ENCODE measurements around the gene SIAH3. TPM values are rescaled to one million over a fixed set of nuclear protein-coding genes. Genes with fewer than 3 reads are reported as not detected.
"Not testable (repeated sequence)": the region's sequence is repeated elsewhere in the genome, so short reads cannot be mapped to it uniquely, and the experiment has no call there.

SIAH3 gene
- total RNA-seq, 1 donor from 2014 or later, result 0.08 TPM

DNA sequence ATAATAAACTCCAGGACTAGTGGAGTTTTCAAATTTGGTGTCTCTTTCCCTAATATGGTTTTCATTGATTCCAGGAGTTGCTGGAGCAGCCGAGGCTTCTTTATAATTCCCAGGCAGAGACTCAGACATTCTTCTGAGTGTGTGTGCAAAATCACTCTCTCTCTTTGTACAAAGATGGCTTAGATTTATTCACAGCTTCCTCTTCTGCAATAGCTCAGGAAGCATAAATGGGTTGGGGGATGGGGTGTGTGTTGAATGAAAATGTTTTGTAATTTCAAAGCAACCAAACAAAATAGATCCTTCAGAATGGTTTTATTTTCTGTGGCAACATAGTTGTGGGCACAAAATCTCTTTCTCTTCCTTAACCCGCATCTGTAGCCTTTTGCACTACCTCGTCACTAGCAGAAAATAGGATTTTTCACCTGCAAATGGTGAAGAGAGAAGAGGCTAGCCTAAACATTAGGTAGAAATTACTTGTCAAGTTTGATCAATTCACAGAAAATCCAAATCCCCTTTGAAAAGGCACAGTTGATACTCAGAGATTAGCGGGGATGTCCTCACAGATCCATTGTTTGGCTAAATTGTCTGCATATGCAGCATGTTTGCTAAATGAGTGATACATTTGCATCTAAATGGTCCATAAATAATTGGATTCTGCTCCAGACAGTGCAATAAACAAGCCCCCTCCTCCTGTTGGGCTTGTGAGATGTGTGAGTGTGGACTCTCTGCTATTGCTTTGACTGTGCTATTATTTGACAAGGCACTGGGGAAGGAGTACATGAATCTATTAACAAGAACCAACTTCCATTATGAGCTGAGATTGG, 82.7 kb downstream of the SIAH3 start:
- TF ChIP-seq, protein P1, sequence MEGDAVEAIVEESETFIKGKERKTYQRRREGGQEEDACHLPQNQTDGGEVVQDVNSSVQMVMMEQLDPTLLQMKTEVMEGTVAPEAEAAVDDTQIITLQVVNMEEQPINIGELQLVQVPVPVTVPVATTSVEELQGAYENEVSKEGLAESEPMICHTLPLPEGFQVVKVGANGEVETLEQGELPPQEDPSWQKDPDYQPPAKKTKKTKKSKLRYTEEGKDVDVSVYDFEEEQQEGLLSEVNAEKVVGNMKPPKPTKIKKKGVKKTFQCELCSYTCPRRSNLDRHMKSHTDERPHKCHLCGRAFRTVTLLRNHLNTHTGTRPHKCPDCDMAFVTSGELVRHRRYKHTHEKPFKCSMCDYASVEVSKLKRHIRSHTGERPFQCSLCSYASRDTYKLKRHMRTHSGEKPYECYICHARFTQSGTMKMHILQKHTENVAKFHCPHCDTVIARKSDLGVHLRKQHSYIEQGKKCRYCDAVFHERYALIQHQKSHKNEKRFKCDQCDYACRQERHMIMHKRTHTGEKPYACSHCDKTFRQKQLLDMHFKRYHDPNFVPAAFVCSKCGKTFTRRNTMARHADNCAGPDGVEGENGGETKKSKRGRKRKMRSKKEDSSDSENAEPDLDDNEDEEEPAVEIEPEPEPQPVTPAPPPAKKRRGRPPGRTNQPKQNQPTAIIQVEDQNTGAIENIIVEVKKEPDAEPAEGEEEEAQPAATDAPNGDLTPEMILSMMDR (IDR thresholded peaks at IDR 0.05; ENCODE audit: unreplicated experiment), result no peak
- peaks cover 21% of the 10 kb centered on the region for H3K4me1 Mint-ChIP-seq (ENCODE audit: unreplicated experiment)
- H3K9me3 Mint-ChIP-seq (ENCODE audit: unreplicated experiment), result no peaks in the 10 kb centered on the region
- no peak for DNase-seq (ENCODE audit: low spot score)
- H3K4me3 Mint-ChIP-seq (ENCODE audit: unreplicated experiment), result no peak overlapping the region
- H3K36me3 Mint-ChIP-seq (ENCODE audit: low read depth, unreplicated experiment), result no peaks in the 10 kb centered on the region
- peaks cover 1% of the 10 kb centered on the region for H3K27me3 Mint-ChIP-seq (ENCODE audit: unreplicated experiment)
- H3K27ac Mint-ChIP-seq (ENCODE audit: unreplicated experiment), result no peak overlapping the region

DNA sequence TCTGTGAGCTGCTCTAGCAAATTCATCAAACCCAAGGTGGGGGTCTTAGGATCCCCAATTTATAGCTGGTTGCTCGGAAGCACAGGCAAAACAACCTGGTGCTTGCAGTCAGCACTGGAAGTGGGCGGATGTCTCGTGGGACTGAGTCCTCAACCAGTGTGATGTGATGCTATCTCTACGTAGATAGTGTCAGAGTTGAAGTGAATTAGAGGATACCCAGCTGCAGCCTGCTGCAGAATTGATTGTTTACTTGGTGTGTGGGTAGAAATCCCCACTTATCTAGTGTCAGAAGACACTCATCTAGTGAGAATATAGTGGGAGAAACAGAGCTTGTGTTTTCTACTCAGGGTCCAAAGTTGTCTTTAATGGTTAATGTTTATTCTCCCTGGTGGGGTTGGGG, 86.1 kb downstream of the SIAH3 start:
- H3K9me3 Mint-ChIP-seq (ENCODE audit: unreplicated experiment), result no peaks in the 10 kb centered on the region
- no peak for DNase-seq (ENCODE audit: low spot score)
- no peak overlapping the region for H3K27ac Mint-ChIP-seq (ENCODE audit: unreplicated experiment)
- H3K4me3 Mint-ChIP-seq (ENCODE audit: unreplicated experiment), result no peak overlapping the region
- TF ChIP-seq, protein P1 (IDR thresholded peaks at IDR 0.05; ENCODE audit: unreplicated experiment), result no peak
- peaks cover 4% of the 10 kb centered on the region for H3K27me3 Mint-ChIP-seq (ENCODE audit: unreplicated experiment)
- H3K4me1 Mint-ChIP-seq (ENCODE audit: unreplicated experiment), result peaks cover 12% of the 10 kb centered on the region
- peaks cover 6% of the 10 kb centered on the region for H3K36me3 Mint-ChIP-seq (ENCODE audit: low read depth, unreplicated experiment)

DNA sequence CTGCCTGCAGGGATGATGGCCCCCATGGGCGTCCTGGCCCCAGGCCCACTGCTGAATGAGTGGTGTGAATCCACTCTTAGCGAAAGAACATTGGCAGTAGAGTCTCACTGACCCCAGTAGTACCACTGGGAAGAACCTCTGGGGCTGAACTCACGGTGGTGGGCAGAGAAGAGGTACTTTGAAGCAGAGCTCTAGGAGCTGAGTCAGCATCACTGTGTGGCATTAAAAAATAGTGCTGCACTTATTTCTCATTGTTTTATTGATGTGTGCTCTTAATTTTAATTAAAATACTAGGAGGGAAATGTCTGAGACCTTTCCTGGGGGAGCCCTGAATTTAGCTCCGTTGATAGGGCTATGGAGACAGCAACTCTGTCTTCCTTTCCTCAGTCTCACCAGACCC, 88.1 kb downstream of the SIAH3 start:
- H3K27me3 Mint-ChIP-seq (ENCODE audit: unreplicated experiment), result peaks cover 4% of the 10 kb centered on the region
- peaks cover 3% of the 10 kb centered on the region for H3K9me3 Mint-ChIP-seq (ENCODE audit: unreplicated experiment)

DNA sequence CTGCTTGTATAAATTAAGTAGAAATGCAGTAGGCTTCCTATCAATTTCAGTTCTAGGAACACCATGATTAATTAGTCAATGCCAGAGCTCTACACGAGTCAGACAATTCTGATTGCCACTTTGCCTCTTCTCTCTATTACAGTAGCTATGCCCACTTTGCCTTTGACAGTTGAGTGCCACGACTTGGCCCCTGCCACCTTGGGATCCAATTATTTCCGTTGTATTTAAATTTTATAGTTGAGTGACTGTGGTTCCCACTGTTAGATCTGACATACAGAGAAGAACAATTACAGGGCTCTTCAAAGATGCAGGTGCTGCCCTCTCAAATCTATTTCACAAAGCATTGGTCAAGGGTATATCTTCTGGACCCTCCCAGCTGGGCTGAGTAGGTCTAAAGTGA, 94.0 kb downstream of the SIAH3 start:
- Mint-ChIP-seq H3K9me3 (ENCODE audit: unreplicated experiment) (peaks cover 11% of the 10 kb centered on the region), H3K36me3 (ENCODE audit: low read depth, unreplicated experiment) (peaks cover 15% of the 10 kb centered on the region)
- H3K27ac Mint-ChIP-seq (ENCODE audit: unreplicated experiment); H3K4me1 Mint-ChIP-seq (ENCODE audit: unreplicated experiment); H3K27me3 Mint-ChIP-seq (ENCODE audit: unreplicated experiment); DNase-seq (ENCODE audit: low spot score); H3K4me3 Mint-ChIP-seq (ENCODE audit: unreplicated experiment): not testable (repeated sequence)

More for the DNA sequence above, 88.1 kb downstream of the SIAH3 start:
- Mint-ChIP-seq H3K4me1 (ENCODE audit: unreplicated experiment) (peaks cover 3% of the 10 kb centered on the region), H3K27ac (ENCODE audit: unreplicated experiment) (no peak overlapping the region), H3K36me3 (ENCODE audit: low read depth, unreplicated experiment) (peaks cover 10% of the 10 kb centered on the region), H3K4me3 (ENCODE audit: unreplicated experiment) (no peak overlapping the region)
- TF ChIP-seq, protein P1 (IDR thresholded peaks at IDR 0.05; ENCODE audit: unreplicated experiment), result no peak
- DNase-seq (ENCODE audit: low spot score), result no peak

DNA sequence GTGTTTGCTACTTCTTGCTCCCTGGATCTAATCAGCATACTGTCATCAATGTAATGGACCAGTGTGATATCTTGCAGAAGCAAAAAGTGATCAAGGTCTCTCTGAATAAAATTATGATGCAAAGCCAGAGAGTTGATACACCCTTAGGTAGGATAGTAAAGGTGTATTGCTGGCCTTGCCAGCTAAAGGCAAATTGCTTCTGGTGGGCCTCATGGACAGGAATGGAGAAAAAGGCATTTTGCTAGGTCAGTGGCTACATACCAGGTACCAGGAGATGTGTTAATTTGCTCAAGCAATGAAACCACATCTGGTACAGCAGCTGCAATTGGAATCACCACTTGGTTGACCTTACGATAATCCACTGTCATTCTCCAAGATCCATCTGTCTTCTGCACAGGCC, 95.1 kb downstream of the SIAH3 start:
- H3K27me3 Mint-ChIP-seq (ENCODE audit: unreplicated experiment); H3K4me3 Mint-ChIP-seq (ENCODE audit: unreplicated experiment); H3K27ac Mint-ChIP-seq (ENCODE audit: unreplicated experiment); H3K4me1 Mint-ChIP-seq (ENCODE audit: unreplicated experiment); DNase-seq (ENCODE audit: low spot score): not testable (repeated sequence)
- peaks cover 11% of the 10 kb centered on the region for H3K9me3 Mint-ChIP-seq (ENCODE audit: unreplicated experiment)
- H3K36me3 Mint-ChIP-seq (ENCODE audit: low read depth, unreplicated experiment), result peaks cover 15% of the 10 kb centered on the region

DNA sequence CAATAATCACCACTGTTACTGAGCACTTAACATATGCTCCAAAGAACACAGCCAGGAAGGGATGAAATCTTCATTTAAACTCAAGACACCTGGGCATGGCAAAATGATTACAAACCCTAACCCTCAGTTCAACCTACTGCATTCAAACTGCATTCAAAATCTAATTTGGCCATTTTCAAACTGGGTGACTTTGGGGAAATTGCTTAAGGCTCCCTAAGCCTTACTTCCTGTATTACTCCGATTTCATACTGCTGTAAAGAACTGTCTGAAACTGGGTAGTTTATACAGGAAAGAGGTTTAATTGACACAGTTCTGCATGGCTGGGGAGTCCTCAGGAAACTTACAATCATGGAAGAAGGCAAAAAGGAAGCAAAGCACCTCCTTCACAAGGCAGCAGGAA, 99.0 kb downstream of the SIAH3 start:
- Mint-ChIP-seq H3K27me3 (ENCODE audit: unreplicated experiment) (peaks cover 2% of the 10 kb centered on the region), H3K9me3 (ENCODE audit: unreplicated experiment) (peaks cover 1% of the 10 kb centered on the region), H3K4me3 (ENCODE audit: unreplicated experiment) (no peak overlapping the region), H3K36me3 (ENCODE audit: low read depth, unreplicated experiment) (peaks cover 2% of the 10 kb centered on the region), H3K4me1 (ENCODE audit: unreplicated experiment) (no peaks in the 10 kb centered on the region), H3K27ac (ENCODE audit: unreplicated experiment) (no peak overlapping the region)
- TF ChIP-seq, protein P1 (IDR thresholded peaks at IDR 0.05; ENCODE audit: unreplicated experiment), result no peak
- no peak for DNase-seq (ENCODE audit: low spot score)

Measured in endothelial cell (in vitro differentiated cells).